HepG2 (cell line): ENCODE results near the gene SCEL. TPM values are rescaled to one million over a fixed set of nuclear protein-coding genes. Genes with fewer than 3 reads are reported as not detected.

Experiments used
- ATAC-seq: fragments of 200-7000 bp; cut with Tn5 transposase; 3 replicates; pipeline ENCODE4 v1.9.1; 2020; ENCODE audit warnings: mild to moderate bottlenecking, moderate library complexity
- BruUV-seq: library from RNA; stranded (reverse); fragments of 400-500 nt; replicated peaks from 2 replicates; lab custom pipeline; 2021; lab: Mats Ljungman, UMichigan
- CTCF ChIA-PET: fragments of 300-600 bp; formaldehyde crosslinking; extraction: SDS; loops from one replicate; lab custom pipeline; 2021; ENCODE audit warnings: low total read pairs, inconsistent platforms, low intra/inter-chr PET ratio; lab: Yijun Ruan, JAX
- POLR2A ChIA-PET: fragments of 350-600 bp; sonication (Branson Sonifier 250); formaldehyde crosslinking; loops from one replicate; lab custom pipeline; 2020; ENCODE audit warnings: antibody characterized with exemption, inconsistent platforms; lab: Yijun Ruan, JAX
- DNase-seq: peaks from one replicate; pipeline ENCODE4 v3.0.0-alpha.2; 2015; ENCODE audit warnings: low spot score
- FAIRE-seq: peaks from 3 replicates; lab custom pipeline; 2011; peaks lifted over from hg19 to GRCh38; lab: Jason Lieb, UNC
- H2AFZ ChIP-seq: one replicate; pipeline ENCODE4 v1.6.1; 2011; ENCODE audit warnings: low read length, inconsistent platforms
- H3K27ac ChIP-seq: fragments of 300-600 bp; 3 replicates; pipeline ENCODE4 v1.8.0; 2011; ENCODE audit warnings: mixed run types, mild to moderate bottlenecking, mixed read lengths, low read length, inconsistent platforms; ENCODE audit not compliant: insufficient read depth; ENCODE audit errors: extremely low read length
- H3K27me3 ChIP-seq, 2 experiments: fragments of 200-600 bp in 1 of 2; 2 replicates in 1 of 2; 3 replicates in 1 of 2; pipeline versions ENCODE4 v1.6.0 to v1.8.0; 2011; ENCODE audit warnings: low read length in 2 of 2, mild to moderate bottlenecking in 2 of 2, moderate library complexity in 2 of 2, inconsistent platforms in 1 of 2; ENCODE audit not compliant: insufficient read depth in 2 of 2, control insufficient read depth in 1 of 2
- H3K36me3 ChIP-seq, 2 experiments: fragments of 200-600 bp in 1 of 2; replicated peaks in 1 of 2; 2 replicates in 1 of 2; 3 replicates in 1 of 2; pipeline versions ENCODE4 v1.5.1 to v1.8.0; 2011; ENCODE audit warnings: low read length in 2 of 2, inconsistent platforms in 1 of 2; ENCODE audit not compliant: insufficient read depth in 2 of 2, control insufficient read depth in 1 of 2
- H3K4me1 ChIP-seq: 2 replicates; pipeline ENCODE4 v1.5.1; 2012; ENCODE audit warnings: low read length, inconsistent platforms; ENCODE audit not compliant: insufficient read depth
- H3K4me2 ChIP-seq: 2 replicates; pipeline ENCODE4 v1.6.0; 2011; ENCODE audit warnings: low read depth, low read length, inconsistent platforms
- H3K4me3 ChIP-seq, 3 experiments: fragments of 200-600 bp in 1 of 3; sonication (generic), shearing (Covaris generic) in 1 of 3; replicated peaks in 1 of 3; 2 replicates each; pipeline ENCODE4 v1.5.1; 2011 to 2016; ENCODE audit warnings: low read length in 3 of 3, inconsistent platforms in 2 of 3, low read depth in 2 of 3, mild to moderate bottlenecking in 2 of 3, control low read depth in 1 of 3, mixed read lengths in 1 of 3; ENCODE audit not compliant: insufficient read depth in 1 of 3
- H3K79me2 ChIP-seq: one replicate; pipeline ENCODE4 v1.6.1; 2011; ENCODE audit warnings: low read length, inconsistent platforms; ENCODE audit not compliant: insufficient read depth
- H3K9ac ChIP-seq: 2 replicates; pipeline ENCODE4 v1.6.0; 2011; ENCODE audit warnings: mild to moderate bottlenecking, low read depth, low read length, inconsistent platforms; ENCODE audit not compliant: insufficient read depth
- H3K9me3 ChIP-seq: 2 replicates; pipeline ENCODE4 v1.5.1; 2012; ENCODE audit warnings: mild to moderate bottlenecking, low read length
- H4K20me1 ChIP-seq: 2 replicates; pipeline ENCODE4 v1.6.0; 2011; ENCODE audit warnings: inconsistent platforms, mild to moderate bottlenecking, low read length, moderate library complexity; ENCODE audit not compliant: insufficient read depth
- CSRNP1 ChIP-seq: sonication (generic); formaldehyde crosslinking; IDR thresholded peaks from 2 replicates; pipeline ENCODE4 v1.8.1; 2023; ENCODE audit warnings: mild to moderate bottlenecking, missing genetic modification reagents
- HMG20B ChIP-seq: conservative IDR thresholded peaks from 2 replicates; pipeline ENCODE4 v1.6.1; 2016; ENCODE audit warnings: missing genetic modification reagents, missing compliant biosample characterization
- MAFG ChIP-seq: sonication (generic); formaldehyde crosslinking; IDR thresholded peaks from 2 replicates; pipeline ENCODE4 v1.5.1; 2020; ENCODE audit warnings: mild to moderate bottlenecking, missing genetic modification reagents
- MIXL1 ChIP-seq: IDR thresholded peaks from 2 replicates; pipeline ENCODE4 v1.6.1; 2016
- MXI1 ChIP-seq: IDR thresholded peaks from 3 replicates; pipeline ENCODE4 v1.6.1; 2012; ENCODE audit warnings: low read depth, low read length, inconsistent platforms, borderline replicate concordance
- POLR2AphosphoS5 ChIP-seq: IDR thresholded peaks from 2 replicates; pipeline ENCODE4 v1.6.1; 2012; ENCODE audit warnings: low read depth, low read length
- TSC22D2 ChIP-seq: sonication (generic); formaldehyde crosslinking; IDR thresholded peaks from 2 replicates; pipeline ENCODE4 v1.5.1; 2020; ENCODE audit warnings: missing genetic modification reagents, mild to moderate bottlenecking, borderline replicate concordance
- WIZ ChIP-seq: sonication (generic); formaldehyde crosslinking; IDR thresholded peaks from 2 replicates; pipeline ENCODE4 v1.5.1; 2020; ENCODE audit warnings: mild to moderate bottlenecking, missing genetic modification reagents
- ZFY ChIP-seq: sonication (generic); formaldehyde crosslinking; IDR thresholded peaks from 2 replicates; pipeline ENCODE4 v1.4.0; 2020; ENCODE audit warnings: missing genetic modification reagents
- ZNF234 ChIP-seq: sonication (generic); formaldehyde crosslinking; conservative IDR thresholded peaks from 2 replicates; pipeline ENCODE4 v1.5.1; 2020; ENCODE audit warnings: mild to moderate bottlenecking, missing genetic modification reagents
- ZNF333 ChIP-seq: sonication (generic); formaldehyde crosslinking; IDR thresholded peaks from 2 replicates; pipeline ENCODE4 v1.4.0; 2020; ENCODE audit warnings: mild to moderate bottlenecking, missing genetic modification reagents, borderline replicate concordance
- ZNF350 ChIP-seq: sonication (generic); formaldehyde crosslinking; IDR thresholded peaks from 2 replicates; pipeline ENCODE4 v1.4.0; 2020; ENCODE audit warnings: mild to moderate bottlenecking, low read depth, missing genetic modification reagents, borderline replicate concordance
- ZNF431 ChIP-seq: sonication (generic); formaldehyde crosslinking; IDR thresholded peaks from 2 replicates; pipeline ENCODE4 v1.9.0; 2022; ENCODE audit warnings: missing genetic modification reagents, low read depth, mild to moderate bottlenecking, borderline replicate concordance
- ZNF549 ChIP-seq: sonication (generic); formaldehyde crosslinking; IDR thresholded peaks from 2 replicates; pipeline ENCODE4 v1.5.0; 2020; ENCODE audit warnings: missing genetic modification reagents
- in situ Hi-C: cut with HindIII; loops from 2 replicates; pipeline ENCODE4 v1.10.0; 2017; ENCODE audit warnings: low pct_unique_long_range_greater_than_20kb; ENCODE audit not compliant: extremely low pct_ligation_motif_present
- intact Hi-C: fragments of 100-400 bp; cut with micrococcal nuclease; formaldehyde crosslinking; loops from one replicate; pipeline ENCODE4 v1.10.0; 2022; ENCODE audit not compliant: unreplicated experiment
- polyA plus RNA-seq, 8 experiments: library from polyadenylated mRNA; depleted of rRNA in 3 of 8; stranded (reverse) in 7 of 8; unstranded in 1 of 8; fragments of >200 nt; fragmentation: Illumina TruSeq in 4 of 8; extraction: Trizol in 4 of 8; gene quantifications; 2 replicates each; pipeline versions ENCODE4 v1.2.1 to v1.2.3, GENCODE V29; 2011 to 2016; ENCODE audit warnings: low read depth in 4 of 8, missing spikeins in 1 of 8, mixed read lengths in 1 of 8; ENCODE audit not compliant: insufficient read depth in 1 of 8
- total RNA-seq, 5 experiments: library from RNA; depleted of rRNA; stranded (reverse); fragments of >200 nt; fragmentation: Illumina TruSeq; extraction: Trizol; gene quantifications; 2 replicates each; pipeline ENCODE4 v1.2.3, GENCODE V29; 2016; ENCODE audit warnings: low read depth in 1 of 5
- TF ChIP-seq, protein P1 (sequence below): sonication (generic); formaldehyde crosslinking; IDR thresholded peaks from 2 replicates; pipeline ENCODE4 v1.9.0; 2021; ENCODE audit warnings: missing genetic modification reagents, borderline replicate concordance
- TF ChIP-seq, protein P2 (sequence below): sonication (generic); formaldehyde crosslinking; IDR thresholded peaks from 2 replicates; pipeline ENCODE4 v1.9.0; 2021; ENCODE audit warnings: missing genetic modification reagents, mild to moderate bottlenecking, borderline replicate concordance
- TF ChIP-seq, protein P3 (sequence below), 2 experiments: IDR thresholded peaks; 2 replicates each; pipeline ENCODE4 v1.6.1; 2011 to 2012; ENCODE audit warnings: low read length in 2 of 2, borderline replicate concordance in 1 of 2, low read depth in 1 of 2, mild to moderate bottlenecking in 1 of 2, moderate library complexity in 1 of 2

The SCEL gene
- total and polyA plus RNA-seq, 2 of the 13 experiments (the other 11 are each of a cell fraction or from before 2014, with no cell fraction given): not detected

GRCh38 chr13:77497835-77498234 is 37.7 kb upstream of the SCEL start:
- Histone ChIP-seq H3K79me2 (no peaks in the 10 kb centered on the region), H3K4me1 (no peaks in the 10 kb centered on the region), H3K27ac (no peak overlapping the region), H3K4me3 (no peak overlapping the region), H3K36me3 (no peaks in the 10 kb centered on the region), H3K27me3 (no peaks in the 10 kb centered on the region), H3K9me3 (no peaks in the 10 kb centered on the region), H2AFZ (no peak overlapping the region), H3K9ac (no peak overlapping the region), H4K20me1 (no peaks in the 10 kb centered on the region), H3K4me2 (no peak overlapping the region)
- ATAC-seq (no peak), DNase-seq (no peak), FAIRE-seq (no peak)
- no TSS peak for BruUV-seq
- CTCF ChIA-PET: no interaction called here
- POLR2A ChIA-PET: no interaction called here
- intact Hi-C loops: no loop called here
- in situ Hi-C loops: no loop called here
- no peak for TF ChIP-seq ZNF333 (CRISPR knock-in tag)
- no peak for TF ChIP-seq ZNF549 (CRISPR knock-in tag)
- no peak for TF ChIP-seq MXI1
- TF ChIP-seq, protein P1, sequence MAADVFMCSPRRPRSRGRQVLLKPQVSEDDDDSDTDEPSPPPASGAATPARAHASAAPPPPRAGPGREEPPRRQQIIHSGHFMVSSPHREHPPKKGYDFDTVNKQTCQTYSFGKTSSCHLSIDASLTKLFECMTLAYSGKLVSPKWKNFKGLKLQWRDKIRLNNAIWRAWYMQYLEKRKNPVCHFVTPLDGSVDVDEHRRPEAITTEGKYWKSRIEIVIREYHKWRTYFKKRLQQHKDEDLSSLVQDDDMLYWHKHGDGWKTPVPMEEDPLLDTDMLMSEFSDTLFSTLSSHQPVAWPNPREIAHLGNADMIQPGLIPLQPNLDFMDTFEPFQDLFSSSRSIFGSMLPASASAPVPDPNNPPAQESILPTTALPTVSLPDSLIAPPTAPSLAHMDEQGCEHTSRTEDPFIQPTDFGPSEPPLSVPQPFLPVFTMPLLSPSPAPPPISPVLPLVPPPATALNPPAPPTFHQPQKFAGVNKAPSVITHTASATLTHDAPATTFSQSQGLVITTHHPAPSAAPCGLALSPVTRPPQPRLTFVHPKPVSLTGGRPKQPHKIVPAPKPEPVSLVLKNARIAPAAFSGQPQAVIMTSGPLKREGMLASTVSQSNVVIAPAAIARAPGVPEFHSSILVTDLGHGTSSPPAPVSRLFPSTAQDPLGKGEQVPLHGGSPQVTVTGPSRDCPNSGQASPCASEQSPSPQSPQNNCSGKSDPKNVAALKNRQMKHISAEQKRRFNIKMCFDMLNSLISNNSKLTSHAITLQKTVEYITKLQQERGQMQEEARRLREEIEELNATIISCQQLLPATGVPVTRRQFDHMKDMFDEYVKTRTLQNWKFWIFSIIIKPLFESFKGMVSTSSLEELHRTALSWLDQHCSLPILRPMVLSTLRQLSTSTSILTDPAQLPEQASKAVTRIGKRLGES (CRISPR knock-in tag): no peak
- no peak for TF ChIP-seq ZNF234
- TF ChIP-seq TSC22D2 (CRISPR knock-in tag): no peak
- TF ChIP-seq MIXL1 (CRISPR knock-in tag): no peak
- TF ChIP-seq, protein P2, sequence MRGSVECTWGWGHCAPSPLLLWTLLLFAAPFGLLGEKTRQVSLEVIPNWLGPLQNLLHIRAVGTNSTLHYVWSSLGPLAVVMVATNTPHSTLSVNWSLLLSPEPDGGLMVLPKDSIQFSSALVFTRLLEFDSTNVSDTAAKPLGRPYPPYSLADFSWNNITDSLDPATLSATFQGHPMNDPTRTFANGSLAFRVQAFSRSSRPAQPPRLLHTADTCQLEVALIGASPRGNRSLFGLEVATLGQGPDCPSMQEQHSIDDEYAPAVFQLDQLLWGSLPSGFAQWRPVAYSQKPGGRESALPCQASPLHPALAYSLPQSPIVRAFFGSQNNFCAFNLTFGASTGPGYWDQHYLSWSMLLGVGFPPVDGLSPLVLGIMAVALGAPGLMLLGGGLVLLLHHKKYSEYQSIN (CRISPR knock-in tag): no peak
- TF ChIP-seq ZFY (CRISPR knock-in tag): no peak
- no peak for TF ChIP-seq MAFG (CRISPR knock-in tag)
- TF ChIP-seq HMG20B (CRISPR knock-in tag): no peak
- TF ChIP-seq, protein P3, sequence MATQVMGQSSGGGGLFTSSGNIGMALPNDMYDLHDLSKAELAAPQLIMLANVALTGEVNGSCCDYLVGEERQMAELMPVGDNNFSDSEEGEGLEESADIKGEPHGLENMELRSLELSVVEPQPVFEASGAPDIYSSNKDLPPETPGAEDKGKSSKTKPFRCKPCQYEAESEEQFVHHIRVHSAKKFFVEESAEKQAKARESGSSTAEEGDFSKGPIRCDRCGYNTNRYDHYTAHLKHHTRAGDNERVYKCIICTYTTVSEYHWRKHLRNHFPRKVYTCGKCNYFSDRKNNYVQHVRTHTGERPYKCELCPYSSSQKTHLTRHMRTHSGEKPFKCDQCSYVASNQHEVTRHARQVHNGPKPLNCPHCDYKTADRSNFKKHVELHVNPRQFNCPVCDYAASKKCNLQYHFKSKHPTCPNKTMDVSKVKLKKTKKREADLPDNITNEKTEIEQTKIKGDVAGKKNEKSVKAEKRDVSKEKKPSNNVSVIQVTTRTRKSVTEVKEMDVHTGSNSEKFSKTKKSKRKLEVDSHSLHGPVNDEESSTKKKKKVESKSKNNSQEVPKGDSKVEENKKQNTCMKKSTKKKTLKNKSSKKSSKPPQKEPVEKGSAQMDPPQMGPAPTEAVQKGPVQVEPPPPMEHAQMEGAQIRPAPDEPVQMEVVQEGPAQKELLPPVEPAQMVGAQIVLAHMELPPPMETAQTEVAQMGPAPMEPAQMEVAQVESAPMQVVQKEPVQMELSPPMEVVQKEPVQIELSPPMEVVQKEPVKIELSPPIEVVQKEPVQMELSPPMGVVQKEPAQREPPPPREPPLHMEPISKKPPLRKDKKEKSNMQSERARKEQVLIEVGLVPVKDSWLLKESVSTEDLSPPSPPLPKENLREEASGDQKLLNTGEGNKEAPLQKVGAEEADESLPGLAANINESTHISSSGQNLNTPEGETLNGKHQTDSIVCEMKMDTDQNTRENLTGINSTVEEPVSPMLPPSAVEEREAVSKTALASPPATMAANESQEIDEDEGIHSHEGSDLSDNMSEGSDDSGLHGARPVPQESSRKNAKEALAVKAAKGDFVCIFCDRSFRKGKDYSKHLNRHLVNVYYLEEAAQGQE (IDR thresholded peaks at IDR 0.05; ENCODE audit: borderline replicate concordance in 1 of 2, low read depth in 1 of 2, low read length in 2 of 2): no peak
- no peak for TF ChIP-seq WIZ (CRISPR knock-in tag)
- TF ChIP-seq CSRNP1 (CRISPR knock-in tag): no peak
- TF ChIP-seq POLR2AphosphoS5: no peak
- TF ChIP-seq ZNF431: no peak
- no peak for TF ChIP-seq ZNF350 (CRISPR knock-in tag)
